ENCODE measurements around the gene CPEB4.

DNA sequence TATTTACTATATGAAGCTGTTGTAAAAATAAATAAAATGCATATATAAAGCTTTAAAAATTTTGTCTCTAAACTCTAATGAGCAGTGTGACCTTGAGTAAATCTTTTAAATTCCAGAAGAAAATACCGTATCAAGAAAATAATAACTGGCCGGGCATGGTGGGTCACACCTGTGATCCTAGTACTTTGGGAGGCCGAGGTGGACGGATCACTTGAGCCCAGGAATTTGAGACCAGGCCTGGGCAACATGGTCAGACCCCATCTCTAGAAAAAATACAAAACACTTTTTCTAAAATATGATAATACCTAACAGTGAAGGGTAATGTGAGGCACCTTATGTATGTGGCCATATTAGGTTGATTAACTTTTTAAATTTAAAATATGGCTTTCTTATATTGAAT is 8.5 kb downstream of the CPEB4 start:
- TF ChIP-seq, protein P1, sequence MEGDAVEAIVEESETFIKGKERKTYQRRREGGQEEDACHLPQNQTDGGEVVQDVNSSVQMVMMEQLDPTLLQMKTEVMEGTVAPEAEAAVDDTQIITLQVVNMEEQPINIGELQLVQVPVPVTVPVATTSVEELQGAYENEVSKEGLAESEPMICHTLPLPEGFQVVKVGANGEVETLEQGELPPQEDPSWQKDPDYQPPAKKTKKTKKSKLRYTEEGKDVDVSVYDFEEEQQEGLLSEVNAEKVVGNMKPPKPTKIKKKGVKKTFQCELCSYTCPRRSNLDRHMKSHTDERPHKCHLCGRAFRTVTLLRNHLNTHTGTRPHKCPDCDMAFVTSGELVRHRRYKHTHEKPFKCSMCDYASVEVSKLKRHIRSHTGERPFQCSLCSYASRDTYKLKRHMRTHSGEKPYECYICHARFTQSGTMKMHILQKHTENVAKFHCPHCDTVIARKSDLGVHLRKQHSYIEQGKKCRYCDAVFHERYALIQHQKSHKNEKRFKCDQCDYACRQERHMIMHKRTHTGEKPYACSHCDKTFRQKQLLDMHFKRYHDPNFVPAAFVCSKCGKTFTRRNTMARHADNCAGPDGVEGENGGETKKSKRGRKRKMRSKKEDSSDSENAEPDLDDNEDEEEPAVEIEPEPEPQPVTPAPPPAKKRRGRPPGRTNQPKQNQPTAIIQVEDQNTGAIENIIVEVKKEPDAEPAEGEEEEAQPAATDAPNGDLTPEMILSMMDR (IDR thresholded peaks at IDR 0.05) = no peak
- TF ChIP-seq EP300 (IDR thresholded peaks at IDR 0.05) = no peak

Data from gastroesophageal sphincter (tissue), 3 donors.